Activated T-cell treated with anti-CD3 and anti-CD28 coated beads, Interleukin-2, amount 50 U/mL, for 24 hours (primary cell): Measurements from ENCODE around the gene ACP5.
"Not testable (repeated sequence)": the region's sequence is repeated elsewhere in the genome, so short reads cannot be mapped to it uniquely, and the experiment has no call there.

Experiments used
- DNase-seq: peaks from one replicate; pipeline ENCODE4 v3.0.0-alpha.2; 2020
- H3K27ac Mint-ChIP-seq: 2 replicates; pipeline ENCODE4 v1.8.0; 2020; ENCODE audit warnings: mild to moderate bottlenecking, mixed read lengths
- H3K27me3 Mint-ChIP-seq: 2 replicates; pipeline ENCODE4 v1.8.0; 2020; ENCODE audit warnings: mixed read lengths
- H3K36me3 Mint-ChIP-seq: 2 replicates; pipeline ENCODE4 v1.8.0; 2020; ENCODE audit warnings: low read depth, mixed read lengths
- H3K4me1 Mint-ChIP-seq: 2 replicates; pipeline ENCODE4 v1.8.0; 2020; ENCODE audit warnings: low read depth, mixed read lengths
- H3K4me3 Mint-ChIP-seq: 2 replicates; pipeline ENCODE4 v1.8.0; 2020; ENCODE audit warnings: mild to moderate bottlenecking, moderate library complexity, mixed read lengths
- H3K9me3 Mint-ChIP-seq: 2 replicates; pipeline ENCODE4 v1.8.0; 2020; ENCODE audit warnings: mixed read lengths

ACP5 gene

DNA sequence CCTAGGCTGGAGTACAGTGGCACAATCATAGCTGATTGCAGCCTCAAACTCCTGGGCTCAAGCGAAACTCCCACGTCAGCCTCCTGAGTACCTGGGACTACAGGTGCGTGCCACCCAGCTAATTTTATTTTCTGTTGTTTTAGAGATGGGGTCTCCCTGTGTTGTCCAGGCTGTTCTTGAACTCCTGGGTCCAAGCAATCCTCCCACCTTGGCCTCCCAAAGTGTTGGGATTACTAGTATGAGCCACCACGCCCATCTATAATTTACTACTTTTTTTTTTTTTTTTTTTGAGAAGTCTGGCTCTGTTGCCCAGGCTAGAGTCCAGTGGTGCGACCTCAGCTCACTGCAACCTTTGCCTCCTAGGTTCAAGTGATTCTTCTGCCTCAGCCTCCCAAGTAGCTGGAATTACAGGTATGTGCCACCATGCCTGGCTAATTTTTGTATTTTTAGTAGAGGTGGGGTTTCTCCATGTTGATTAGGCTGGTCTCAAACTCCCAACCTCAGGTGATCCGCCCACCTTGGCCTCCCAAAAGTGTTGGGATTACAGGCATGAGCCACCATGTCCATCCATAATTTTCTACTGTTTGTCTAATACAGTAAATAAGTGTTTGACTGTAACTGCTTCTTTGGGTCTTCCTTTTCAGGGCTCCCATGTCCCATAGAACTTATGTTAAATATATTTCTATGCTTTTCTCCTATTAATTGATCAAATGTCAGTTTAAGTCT lies 13.2 kb downstream of the ACP5 start:
- H3K9me3 Mint-ChIP-seq, H3K27ac Mint-ChIP-seq, H3K4me3 Mint-ChIP-seq, DNase-seq, H3K27me3 Mint-ChIP-seq: not testable (repeated sequence)
- Mint-ChIP-seq H3K36me3 (peaks cover 10% of the 10 kb centered on the region), H3K4me1 (peaks cover 22% of the 10 kb centered on the region)

DNA sequence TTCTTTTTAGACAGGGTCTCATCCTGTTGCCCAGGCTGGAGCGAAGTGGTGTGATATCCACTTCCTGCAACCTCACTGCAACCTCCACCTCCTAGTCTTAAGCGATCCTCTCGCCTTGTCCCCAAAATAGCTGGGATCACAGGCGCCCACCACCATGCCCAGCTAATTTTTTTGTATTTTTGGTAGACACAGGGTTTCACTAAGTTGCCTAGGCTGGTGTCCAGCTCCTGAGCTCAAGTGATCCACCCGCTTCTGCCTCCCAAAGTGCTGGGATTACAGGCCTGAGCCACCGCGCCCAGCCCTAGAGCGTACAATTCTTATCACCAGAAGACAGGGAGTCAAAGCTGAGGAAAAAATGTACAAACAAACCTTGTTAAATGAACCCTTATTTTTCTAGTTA lies 13.9 kb downstream of the ACP5 start:
- Mint-ChIP-seq H3K9me3 (no peaks in the 10 kb centered on the region), H3K27me3 (no peaks in the 10 kb centered on the region), H3K4me1 (peaks cover 23% of the 10 kb centered on the region), H3K4me3 (no peak overlapping the region), H3K36me3 (peaks cover 17% of the 10 kb centered on the region), H3K27ac (no peak overlapping the region)
- DNase-seq, result no peak

DNA sequence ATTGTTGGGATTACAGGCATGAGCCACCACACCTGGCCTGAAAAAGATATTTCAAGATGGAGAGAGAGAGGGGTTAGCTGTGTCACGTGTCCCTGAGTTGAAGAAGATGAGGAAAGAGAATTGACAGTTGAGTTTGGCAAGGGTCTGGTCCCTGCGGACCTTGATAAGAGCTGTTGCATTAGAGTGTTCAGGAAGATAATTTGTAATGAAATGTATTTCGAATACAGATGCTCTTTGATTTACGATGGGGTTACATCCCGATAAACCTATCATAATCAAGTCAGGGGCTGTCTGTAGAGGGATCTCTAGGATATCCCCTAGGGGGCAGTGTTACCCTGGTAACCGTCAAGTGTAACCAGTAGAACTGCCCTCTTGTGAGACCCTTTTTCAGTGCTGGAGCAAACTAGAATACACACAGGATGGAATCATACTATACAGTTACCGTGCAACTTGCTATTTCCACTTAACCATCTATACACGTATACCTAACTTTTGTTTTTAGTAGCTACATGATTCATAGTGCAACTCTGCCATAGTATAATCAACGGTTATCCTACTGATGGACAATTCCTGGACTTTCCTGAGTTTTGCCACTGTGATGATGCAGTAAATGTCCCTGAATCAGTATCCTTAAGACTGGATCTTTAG lies 16.9 kb downstream of the ACP5 start:
- peaks cover 36% of the 10 kb centered on the region for H3K36me3 Mint-ChIP-seq
- H3K27me3 Mint-ChIP-seq, result no peaks in the 10 kb centered on the region
- no peaks in the 10 kb centered on the region for H3K9me3 Mint-ChIP-seq
- peak overlapping the region; percentile 90 for H3K27ac Mint-ChIP-seq
- DNase-seq, result no peak
- peaks cover 40% of the 10 kb centered on the region for H3K4me1 Mint-ChIP-seq
- H3K4me3 Mint-ChIP-seq, result peak overlapping the region; percentile 88

DNA sequence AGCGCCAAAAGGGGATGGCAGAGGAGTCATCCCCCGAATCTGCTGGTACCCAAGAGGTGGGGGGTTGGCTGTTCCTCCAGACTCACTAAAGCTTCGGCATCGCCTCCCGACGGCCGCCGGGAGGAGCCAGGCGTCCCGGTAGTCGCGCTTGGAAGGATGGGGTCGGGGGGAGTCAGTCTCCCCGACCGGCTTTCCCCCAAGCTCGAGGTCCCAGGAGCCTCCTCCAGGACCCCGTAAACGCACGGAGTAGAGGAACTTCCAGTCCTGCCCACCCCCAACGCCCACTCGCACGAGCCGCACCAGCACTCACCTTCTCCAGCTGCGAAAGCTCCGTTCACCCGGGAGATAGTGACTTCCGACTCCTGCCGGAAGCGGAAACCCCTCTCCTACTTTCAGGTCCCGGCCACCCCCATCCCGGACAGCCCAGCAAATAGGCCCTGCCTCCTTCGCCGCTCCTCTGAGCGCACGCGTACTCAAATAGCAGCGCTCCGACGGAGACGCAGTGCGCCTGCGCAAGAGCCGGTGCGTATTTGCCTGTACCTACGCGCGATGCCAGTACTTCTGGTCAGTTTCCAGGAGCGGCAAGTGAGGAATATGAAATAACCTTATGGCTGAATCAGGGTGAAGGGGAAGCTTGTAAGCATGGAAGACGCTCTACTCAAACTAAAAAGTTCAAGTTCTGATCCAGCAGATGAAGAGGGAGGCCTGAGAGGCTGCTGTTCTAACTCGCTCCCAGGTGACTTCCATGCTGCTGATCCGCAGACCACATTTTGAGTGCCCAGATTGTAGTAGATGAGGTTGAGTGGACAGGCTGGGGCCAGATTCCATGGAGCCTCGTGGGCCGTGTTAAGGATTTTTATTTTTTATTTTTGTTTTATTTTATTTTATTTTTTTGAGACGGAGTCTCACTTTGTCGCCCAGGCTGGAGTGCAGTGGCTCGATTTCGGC lies 18.3 kb downstream of the ACP5 start, which contains the start of gene ELOF1:
Gene ELOF1, minus strand, starts transcription at position 350 of the 948 bp plus-strand sequence. CDS start 4,883 bp downstream, outside the sequence.
- Mint-ChIP-seq H3K27me3 (no peaks in the 10 kb centered on the region), H3K36me3 (peaks cover 45% of the 10 kb centered on the region), H3K27ac (peak within 1 kb of the TSS; percentile 94), H3K4me3 (peak within 1 kb of the TSS; percentile 88), H3K4me1 (peaks cover 47% of the 10 kb centered on the region), H3K9me3 (no peaks in the 10 kb centered on the region)
- DNase-seq, result peak; percentile 94

DNA sequence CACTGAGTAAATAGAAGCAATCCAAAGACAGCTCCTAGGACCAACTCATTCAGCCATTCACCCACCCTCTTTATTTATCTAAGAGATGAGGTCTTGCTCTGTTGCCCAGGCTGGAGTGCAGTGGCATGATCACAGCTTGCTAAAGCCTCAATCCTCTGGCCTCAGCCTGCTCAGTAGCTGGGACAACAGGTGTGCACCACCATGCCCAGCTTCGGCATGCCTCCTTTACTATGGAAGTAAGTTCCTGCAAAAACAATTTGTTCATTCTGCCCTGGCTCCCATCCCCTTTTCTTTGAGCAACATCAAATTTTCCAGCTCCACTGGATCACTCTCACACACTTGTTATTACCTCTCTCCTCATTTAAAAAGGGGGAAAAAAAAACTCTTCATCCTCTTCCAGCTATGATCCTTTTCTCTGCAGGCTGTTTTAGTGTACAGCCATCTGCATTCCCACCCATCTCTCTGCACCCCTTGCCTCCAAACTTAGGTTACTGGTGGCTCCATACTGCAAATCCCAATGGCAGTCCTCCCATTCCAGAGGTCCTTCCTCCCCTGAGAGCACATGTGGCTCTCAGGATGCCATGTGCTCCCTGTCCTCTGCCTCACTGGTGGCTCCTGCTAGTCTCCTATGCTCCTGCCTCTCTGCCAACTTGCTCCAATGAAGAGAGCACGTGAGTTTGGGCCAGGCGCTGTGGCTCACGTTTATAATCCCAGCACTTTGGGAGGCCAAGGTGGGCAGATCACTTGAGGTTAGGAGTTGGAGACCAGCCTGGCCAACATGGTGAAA lies 20.6 kb downstream of the ACP5 start:
- H3K4me3 Mint-ChIP-seq, result peak overlapping the region; percentile 88
- peaks cover 46% of the 10 kb centered on the region for H3K4me1 Mint-ChIP-seq
- H3K27ac Mint-ChIP-seq, result peak overlapping the region; percentile 53
- no peaks in the 10 kb centered on the region for H3K9me3 Mint-ChIP-seq
- no peak for DNase-seq
- peaks cover 68% of the 10 kb centered on the region for H3K36me3 Mint-ChIP-seq
- H3K27me3 Mint-ChIP-seq, result no peaks in the 10 kb centered on the region

DNA sequence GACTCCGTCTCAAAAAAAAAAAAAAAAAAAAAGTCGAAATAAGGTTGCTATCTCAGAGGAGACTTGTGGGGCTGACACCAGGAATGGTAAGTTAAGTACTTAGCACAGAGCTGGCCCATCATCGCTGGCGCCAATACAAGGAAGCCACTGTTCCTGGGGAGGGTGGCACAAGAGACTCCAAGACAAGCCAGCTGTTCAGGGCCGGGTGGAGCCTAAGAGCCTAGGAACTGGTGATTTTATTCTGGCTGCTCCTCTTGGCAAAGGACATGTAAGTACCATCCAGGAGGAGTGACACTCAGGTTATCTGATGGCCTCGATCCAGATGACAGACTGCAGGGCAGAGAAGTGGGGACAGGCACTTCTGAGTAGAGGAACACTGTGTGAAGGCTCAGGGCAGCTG lies 22.2 kb downstream of the ACP5 start:
- H3K4me1 Mint-ChIP-seq, result peaks cover 37% of the 10 kb centered on the region
- no peaks in the 10 kb centered on the region for H3K9me3 Mint-ChIP-seq
- no peak overlapping the region for H3K4me3 Mint-ChIP-seq
- H3K36me3 Mint-ChIP-seq, result peaks cover 70% of the 10 kb centered on the region
- no peaks in the 10 kb centered on the region for H3K27me3 Mint-ChIP-seq
- H3K27ac Mint-ChIP-seq, result peak overlapping the region; percentile 30
- no peak for DNase-seq

DNA sequence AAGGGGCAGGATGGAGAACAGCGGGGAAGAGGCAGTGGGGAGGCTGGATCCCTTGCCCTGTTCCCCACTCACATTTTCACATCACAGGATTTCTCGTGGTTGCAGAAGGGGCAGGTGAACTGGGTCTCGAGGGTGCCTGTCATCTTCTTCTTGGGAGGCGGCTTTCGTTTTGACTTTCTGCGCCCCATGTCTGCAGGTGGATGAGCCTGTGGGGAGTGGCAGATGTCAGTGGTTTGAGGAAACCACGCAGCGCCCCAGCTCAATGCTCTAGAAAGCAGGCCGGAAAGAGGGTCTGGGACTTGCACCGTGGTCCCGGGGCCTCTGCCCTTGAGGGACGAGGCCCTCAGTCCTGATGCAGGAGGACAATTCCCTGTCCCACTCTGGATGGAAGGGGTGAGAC lies 23.3 kb downstream of the ACP5 start:
- Mint-ChIP-seq H3K27me3 (no peaks in the 10 kb centered on the region), H3K9me3 (no peaks in the 10 kb centered on the region), H3K4me3 (no peak overlapping the region), H3K4me1 (peaks cover 33% of the 10 kb centered on the region), H3K36me3 (peaks cover 66% of the 10 kb centered on the region), H3K27ac (peak overlapping the region; percentile 69)
- no peak for DNase-seq

DNA sequence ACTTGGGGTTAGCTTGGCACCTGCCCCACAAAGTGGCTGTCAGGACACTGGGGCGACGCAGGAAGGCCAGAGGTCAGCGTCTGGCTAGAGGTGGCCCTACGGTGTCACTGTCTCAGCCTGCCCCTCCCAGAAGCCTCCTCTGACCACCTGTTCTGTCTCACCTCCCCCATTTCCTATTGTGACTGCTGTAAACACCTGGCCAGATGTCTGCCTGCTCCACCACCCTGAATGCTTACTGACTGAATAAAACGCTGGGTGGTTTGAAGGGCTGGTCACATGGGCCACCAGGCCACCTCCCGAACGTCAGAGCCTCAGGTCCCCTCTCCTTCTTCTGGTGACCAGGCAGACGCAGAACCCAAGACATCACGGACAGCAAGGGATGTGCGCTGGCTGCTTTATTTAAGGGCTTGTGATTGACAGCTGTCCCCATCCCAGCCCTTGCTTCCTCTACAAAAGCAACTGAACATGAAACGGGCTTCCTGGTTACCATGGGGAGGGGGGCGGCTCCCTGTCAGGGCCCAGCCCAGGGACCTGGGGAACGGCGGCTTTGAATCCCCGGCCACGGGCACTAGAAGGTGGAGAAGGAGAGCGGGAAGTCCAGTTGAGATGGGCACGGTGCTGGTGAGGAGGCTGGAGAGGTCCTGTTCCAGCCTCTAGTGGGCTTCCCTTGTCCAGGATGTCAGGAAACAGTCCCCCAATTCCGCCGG lies 24.6 kb downstream of the ACP5 start:
- Mint-ChIP-seq H3K36me3 (peaks cover 54% of the 10 kb centered on the region), H3K27me3 (no peaks in the 10 kb centered on the region), H3K4me1 (peaks cover 28% of the 10 kb centered on the region), H3K4me3 (no peak overlapping the region), H3K9me3 (no peaks in the 10 kb centered on the region), H3K27ac (no peak overlapping the region)
- DNase-seq, result no peak

DNA sequence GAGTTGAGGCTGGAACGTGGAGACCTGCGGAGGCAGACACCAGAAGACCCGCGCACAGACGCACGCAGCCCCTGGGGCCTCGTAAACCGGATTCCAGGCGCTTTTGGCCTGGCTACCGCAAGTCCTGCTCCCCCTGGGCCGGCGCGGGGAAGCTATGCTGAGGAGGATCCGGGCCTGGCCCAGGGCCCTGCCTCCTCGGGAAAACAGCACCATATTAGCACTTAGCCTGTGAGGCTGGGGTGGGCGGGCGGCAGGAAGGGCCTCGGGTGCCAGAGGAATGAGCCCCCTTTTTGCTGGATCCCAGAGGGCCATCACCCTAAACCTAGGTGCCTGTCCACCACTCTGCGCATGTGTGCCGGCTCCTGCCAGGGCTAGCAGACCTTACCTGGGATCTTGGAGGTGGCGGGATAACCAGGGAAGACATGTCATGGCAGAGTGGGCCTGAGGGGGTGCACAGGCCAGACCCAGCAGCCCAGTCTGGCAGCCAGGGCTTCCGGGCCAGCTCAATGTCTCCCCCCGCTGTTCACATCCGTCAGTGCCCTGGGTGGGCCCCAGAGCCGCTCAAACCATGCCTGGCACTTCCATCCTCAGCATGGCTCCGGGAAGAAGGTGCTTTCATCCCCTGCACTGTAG lies 25.7 kb downstream of the ACP5 start:
- no peak for DNase-seq
- Mint-ChIP-seq H3K4me3 (no peak overlapping the region), H3K9me3 (no peaks in the 10 kb centered on the region), H3K4me1 (peaks cover 20% of the 10 kb centered on the region), H3K27me3 (no peaks in the 10 kb centered on the region), H3K36me3 (peaks cover 48% of the 10 kb centered on the region), H3K27ac (no peak overlapping the region)

DNA sequence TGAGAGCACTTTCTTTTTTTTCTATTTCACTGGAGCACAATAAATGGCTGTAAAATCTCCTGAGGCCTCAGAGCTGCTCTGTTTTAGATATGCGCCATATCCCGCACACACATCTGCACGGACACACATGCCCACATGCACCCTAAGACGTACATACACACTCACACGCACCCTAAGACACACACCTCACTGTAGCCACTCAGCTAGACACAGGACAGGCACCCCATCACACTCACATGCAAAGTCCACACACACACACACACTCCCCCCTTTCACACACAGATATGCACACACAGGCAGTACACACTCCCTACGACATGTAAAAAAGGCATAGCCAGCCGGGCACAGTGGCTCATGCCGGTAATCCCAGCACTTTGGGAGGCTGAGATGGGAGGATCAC lies 27.2 kb downstream of the ACP5 start:
- no peak overlapping the region for H3K27ac Mint-ChIP-seq

DNA sequence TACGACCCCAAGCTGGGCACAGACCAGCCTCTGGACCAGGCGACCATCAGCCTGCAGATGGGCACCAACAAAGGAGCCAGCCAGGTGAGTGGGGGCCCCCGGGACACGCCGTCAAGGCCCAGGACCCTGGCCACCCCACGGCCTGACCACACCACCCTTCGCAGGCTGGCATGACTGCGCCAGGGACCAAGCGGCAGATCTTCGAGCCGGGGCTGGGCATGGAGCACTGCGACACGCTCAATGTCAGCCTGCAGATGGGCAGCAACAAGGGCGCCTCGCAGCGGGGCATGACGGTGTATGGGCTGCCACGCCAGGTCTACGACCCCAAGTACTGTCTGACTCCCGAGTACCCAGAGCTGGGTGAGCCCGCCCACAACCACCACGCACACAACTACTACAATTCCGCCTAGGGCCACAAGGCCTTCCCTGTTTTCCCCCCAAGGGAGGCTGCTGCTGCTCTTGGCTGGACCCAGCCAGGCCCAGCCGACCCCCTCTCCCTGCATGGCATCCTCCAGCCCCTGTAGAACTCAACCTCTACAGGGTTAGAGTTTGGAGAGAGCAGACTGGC lies 28.0 kb downstream of the ACP5 start:
- Mint-ChIP-seq H3K27ac (no peak overlapping the region), H3K27me3 (no peaks in the 10 kb centered on the region), H3K4me3 (no peak overlapping the region), H3K4me1 (peaks cover 8% of the 10 kb centered on the region), H3K9me3 (no peaks in the 10 kb centered on the region), H3K36me3 (peaks cover 32% of the 10 kb centered on the region)
- DNase-seq, result no peak

More for the DNA sequence above, 27.2 kb downstream of the ACP5 start:
- H3K27me3 Mint-ChIP-seq, result no peaks in the 10 kb centered on the region
- H3K36me3 Mint-ChIP-seq, result peaks cover 35% of the 10 kb centered on the region
- no peak overlapping the region for H3K4me3 Mint-ChIP-seq
- no peaks in the 10 kb centered on the region for H3K9me3 Mint-ChIP-seq
- peaks cover 10% of the 10 kb centered on the region for H3K4me1 Mint-ChIP-seq
- no peak for DNase-seq

DNA sequence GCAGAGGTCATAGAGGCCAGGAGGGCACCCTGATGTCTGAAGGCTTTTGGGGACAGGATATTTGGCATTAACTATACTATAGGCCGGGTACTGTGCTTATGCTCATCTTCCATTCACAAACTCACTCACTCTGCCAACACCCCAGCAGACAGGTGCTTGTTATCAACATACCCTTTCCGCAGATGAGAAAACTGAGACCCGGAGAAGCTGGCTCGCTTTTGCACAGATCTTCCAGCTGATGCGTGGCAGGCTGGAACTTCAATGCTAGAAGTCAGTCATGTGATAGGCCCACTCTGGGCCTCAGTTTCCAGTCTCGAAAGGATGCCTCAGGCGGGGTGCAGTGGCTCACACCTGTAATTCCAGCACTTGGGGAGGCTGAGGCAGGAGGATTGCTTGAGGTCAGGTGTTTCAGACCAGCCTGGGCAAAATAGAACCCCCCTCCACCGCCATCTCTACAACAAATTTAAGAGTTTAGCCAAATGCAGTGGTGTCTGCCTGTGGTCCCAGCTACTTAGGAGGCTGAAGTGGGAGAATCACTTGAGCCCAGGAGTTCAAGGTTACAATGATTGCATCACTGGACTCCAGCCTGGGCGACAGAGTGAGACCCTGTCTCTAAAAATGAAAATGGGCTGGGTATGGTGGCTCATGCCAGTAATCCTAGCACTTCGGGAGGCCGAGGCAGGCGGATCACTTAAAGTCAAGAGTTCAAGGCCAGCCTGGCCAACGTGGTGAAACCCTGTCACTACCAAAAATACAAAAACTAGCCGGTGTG lies 29.3 kb downstream of the ACP5 start:
- no peak for DNase-seq
- peaks cover 18% of the 10 kb centered on the region for H3K36me3 Mint-ChIP-seq
- no peaks in the 10 kb centered on the region for H3K27me3 Mint-ChIP-seq

More for the DNA sequence above, 29.3 kb downstream of the ACP5 start:
- no peak overlapping the region for H3K4me3 Mint-ChIP-seq
- H3K4me1 Mint-ChIP-seq, result peaks cover 2% of the 10 kb centered on the region
- no peak overlapping the region for H3K27ac Mint-ChIP-seq
- H3K9me3 Mint-ChIP-seq, result no peaks in the 10 kb centered on the region
